HG03469 (cell line): Measurements from ENCODE around the gene PRICKLE4.
A peak's percentile ranks its signal among the peaks of the same experiment; 100 is the strongest.

Source experiments
- ATAC-seq: cut with Tn5 transposase; IDR thresholded peaks from one replicate; pipeline ENCODE4 v1.9.1; 2021; ENCODE audit warnings: mild to moderate bottlenecking, moderate library complexity, moderate number of reproducible peaks; ENCODE audit not compliant: unreplicated experiment

Gene PRICKLE4

GRCh38 chr6:41769376-41769775 lies 11.2 kb upstream of the PRICKLE4 start:
- no peak for ATAC-seq

- no peak for ATAC-seq
These were observed 10.1 kb upstream of the PRICKLE4 start for GRCh38 chr6:41770381-41771057.

DNA sequence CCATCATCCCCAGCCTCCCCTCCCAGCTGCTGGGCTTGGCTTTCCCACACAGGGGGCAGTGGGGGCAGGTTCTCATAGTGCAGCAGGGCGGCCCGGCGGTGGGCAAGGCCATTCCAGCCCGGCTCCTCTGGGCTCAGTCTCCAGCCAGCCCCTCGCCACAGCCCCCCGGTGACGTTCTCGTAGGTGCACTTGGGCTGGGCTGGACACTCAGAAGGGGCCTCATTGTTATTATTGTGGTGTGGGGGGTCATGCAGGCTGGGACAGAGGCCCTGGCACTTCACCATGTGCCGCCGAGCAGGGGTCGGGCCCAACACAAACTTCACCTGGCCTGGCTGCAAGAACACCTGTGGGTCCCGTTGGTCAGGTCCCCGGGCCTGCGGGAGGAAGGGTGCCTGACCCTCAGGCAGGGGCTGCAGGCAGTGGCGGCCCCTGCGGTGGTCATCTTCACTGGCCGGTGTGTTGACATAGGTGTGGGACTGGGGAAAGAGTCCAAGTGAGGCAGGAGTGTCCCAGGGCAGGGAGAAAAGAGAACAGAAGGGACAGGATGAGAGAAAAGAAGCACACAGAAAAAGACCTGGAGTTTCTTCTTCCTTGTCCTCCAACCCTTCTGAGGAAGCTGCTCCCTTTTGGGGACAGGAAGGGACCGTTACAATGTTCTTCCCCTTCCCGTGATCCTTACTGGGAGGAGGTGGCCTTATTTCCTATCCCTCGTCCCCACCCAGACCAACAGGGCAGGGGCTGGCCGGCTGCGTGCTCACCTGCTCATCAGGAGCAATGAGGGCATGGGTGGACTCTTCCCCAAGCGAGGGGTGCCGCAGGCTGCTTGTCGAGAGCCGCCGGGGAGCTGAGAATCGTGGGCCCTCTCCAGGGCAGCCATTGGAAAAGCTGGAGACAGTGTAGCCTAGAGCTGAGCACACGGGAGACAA lies 9.3 kb upstream of the PRICKLE4 start:
- ATAC-seq = no peak

- ATAC-seq = no peak
These were observed 5.7 kb upstream of the PRICKLE4 start for GRCh38 chr6:41774841-41775240.

GRCh38 chr6:41775293-41775882 lies 5.2 kb upstream of the PRICKLE4 start:
- ATAC-seq = no peak

DNA sequence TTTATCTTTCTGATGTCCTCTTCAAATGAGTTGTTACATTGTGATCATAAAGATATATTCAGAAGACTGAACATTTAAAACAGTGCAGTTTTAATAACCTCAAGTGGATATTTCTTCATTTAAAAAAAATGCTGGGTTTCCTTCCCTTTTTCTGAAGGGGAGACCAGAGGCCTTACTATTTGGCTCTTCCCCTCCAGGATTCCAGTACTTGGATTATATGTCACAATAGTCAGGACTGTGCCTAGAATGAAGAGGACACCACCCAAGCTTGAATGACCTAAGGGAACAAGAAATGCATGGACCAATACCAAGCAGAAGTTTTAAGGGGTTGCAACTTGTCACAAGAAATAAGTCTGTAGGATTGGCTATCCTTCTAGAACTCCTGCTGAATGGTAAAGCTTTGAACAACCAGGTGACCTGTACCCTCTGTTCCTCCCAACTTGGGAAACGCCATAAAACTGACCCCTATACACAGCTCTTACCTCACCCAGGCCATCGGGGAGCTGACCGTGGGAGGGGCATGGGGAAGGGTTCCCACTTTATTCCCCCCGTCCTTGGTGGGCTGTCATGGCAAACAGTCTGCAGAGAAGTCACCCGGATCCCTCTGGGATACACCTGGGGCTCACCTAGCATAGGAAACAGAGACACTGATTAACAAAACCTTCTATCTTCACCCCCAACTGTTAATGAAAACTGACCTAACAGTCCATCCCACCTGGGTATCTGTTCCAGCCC lies 2.9 kb upstream of the PRICKLE4 start:
- no peak for ATAC-seq

GRCh38 chr6:41778895-41779294 lies 1.7 kb upstream of the PRICKLE4 start:
- ATAC-seq = no peak

DNA sequence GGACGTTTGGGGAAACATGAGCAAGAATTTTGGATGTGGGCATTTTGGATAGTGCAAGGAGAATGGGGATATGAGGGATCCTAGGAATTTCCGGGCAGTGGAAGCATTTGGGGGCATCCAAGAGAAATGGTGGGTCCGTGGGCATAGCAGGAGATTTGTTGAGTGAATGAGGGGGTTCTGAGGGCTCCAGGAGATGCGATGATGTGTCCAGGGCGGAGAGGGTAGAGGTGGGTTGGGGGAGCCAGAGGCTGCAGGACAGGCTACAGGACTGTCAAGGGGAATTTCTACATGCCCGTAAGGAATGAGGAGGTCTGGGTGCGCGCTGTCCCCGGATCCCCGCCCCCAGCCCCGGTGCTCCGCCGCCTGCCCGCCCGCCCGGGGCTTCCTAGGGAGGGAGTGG lies 1.2 kb upstream of the PRICKLE4 start:
- ATAC-seq = no peak

- peak; percentile 91 for ATAC-seq
These were observed 613 bp upstream of the PRICKLE4 start, which contains the start of gene FRS3 for GRCh38 chr6:41779788-41780550. Gene FRS3, minus strand, starts transcription at chr6:41779900. Its CDS starts 2,913 bp downstream, at chr6:41776987.

- no peak for ATAC-seq
These were observed 766 bp downstream of the PRICKLE4 start for GRCh38 chr6:41781366-41781730.

DNA sequence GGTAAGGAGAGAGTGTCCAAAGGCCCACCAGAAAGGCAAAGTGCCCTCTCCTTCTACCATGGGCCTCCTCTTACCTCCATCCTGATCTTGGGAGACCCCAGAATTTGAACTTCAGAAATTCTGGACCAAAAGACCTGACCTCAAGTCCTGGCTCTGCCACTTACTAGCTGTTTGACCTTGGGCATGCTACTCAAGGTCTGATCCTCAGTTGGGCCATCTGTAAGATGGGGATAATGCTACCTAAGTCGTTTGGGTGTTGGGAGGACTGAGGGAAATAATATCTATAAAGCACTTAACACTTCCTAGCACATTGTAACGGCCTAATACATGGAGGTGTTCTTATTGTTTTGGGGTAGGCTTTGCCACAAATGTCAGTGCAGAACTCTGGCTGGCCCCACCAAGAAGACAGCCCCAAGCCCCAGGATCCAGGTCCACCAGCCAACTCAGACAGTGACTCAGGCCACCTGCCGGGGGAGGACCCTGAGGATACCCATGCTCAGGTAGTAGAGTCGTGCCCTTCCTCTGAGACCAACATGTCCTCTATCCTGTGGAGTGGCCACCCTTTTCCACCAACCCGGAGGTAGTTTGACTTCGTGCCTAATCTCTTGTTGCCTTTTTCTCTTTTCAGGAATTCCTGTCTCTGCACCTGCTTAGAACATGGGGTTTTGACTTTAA lies 2.7 kb downstream of the PRICKLE4 start:
- ATAC-seq = no peak

GRCh38 chr6:41784581-41785171 lies 4.1 kb downstream of the PRICKLE4 start:
- ATAC-seq = no peak

GRCh38 chr6:41785254-41785653 lies 4.7 kb downstream of the PRICKLE4 start:
- ATAC-seq = no peak

GRCh38 chr6:41785689-41786450 lies 5.3 kb downstream of the PRICKLE4 start:
- ATAC-seq = no peak

GRCh38 chr6:41786451-41787218 lies 6.1 kb downstream of the PRICKLE4 start:
- ATAC-seq = no peak

GRCh38 chr6:41787219-41787917 lies 6.8 kb downstream of the PRICKLE4 start, which contains the start of gene TOMM6:
Gene TOMM6, plus strand, starts transcription at chr6:41787694. Its CDS starts 4 bp downstream, at chr6:41787698.
- ATAC-seq = peak; percentile 66

- ATAC-seq = no peak
These were observed 8.8 kb downstream of the PRICKLE4 start for GRCh38 chr6:41789390-41789724.
